AG04450 (cell line): ENCODE measurements around the gene CLCF1. TPM values are rescaled to one million over a fixed set of nuclear protein-coding genes. Genes with fewer than 3 reads are reported as not detected.
"Not testable (repeated sequence)": the region's sequence is repeated elsewhere in the genome, so short reads cannot be mapped to it uniquely, and the experiment has no call there.

Source experiments
- CTCF ChIA-PET: fragments of 300-600, 350-600 bp; formaldehyde crosslinking; extraction: SDS; loops from one replicate; lab custom pipeline; 2022; ENCODE audit warnings: antibody characterized with exemption, inconsistent platforms; lab: Charles Lee
- POLR2A ChIA-PET: fragments of 350-600 bp; formaldehyde crosslinking; extraction: SDS; loops from one replicate; lab custom pipeline; 2021; ENCODE audit warnings: antibody characterized with exemption, inconsistent platforms; lab: Yijun Ruan, JAX
- DNase-seq: peaks from one replicate; pipeline ENCODE4 v3.0.0-alpha.2; 2011; ENCODE audit warnings: low read depth, low spot score
- H3K27ac ChIP-seq: one replicate; pipeline ENCODE4 v1.5.1; 2012; ENCODE audit warnings: low read depth, low read length, control low read depth
- H3K27me3 ChIP-seq: one replicate; pipeline ENCODE4 v1.6.0; 2012; ENCODE audit warnings: low read length; ENCODE audit not compliant: control insufficient read depth, insufficient read depth
- H3K4me3 ChIP-seq: 2 replicates; pipeline ENCODE4 v1.5.1; 2011; ENCODE audit warnings: mild to moderate bottlenecking, low read depth, low read length, control low read depth
- H3K9me3 ChIP-seq: 2 replicates; pipeline ENCODE4 v1.5.1; 2012; ENCODE audit warnings: low read length; ENCODE audit not compliant: control insufficient read depth, insufficient read depth
- polyA plus RNA-seq: library from polyadenylated mRNA; depleted of rRNA; stranded (reverse); fragments of >200 nt; gene quantifications from 2 replicates; pipeline ENCODE4 v1.2.3, GENCODE V29; 2011
- TF ChIP-seq, protein P1 (sequence below): IDR thresholded peaks from 2 replicates; pipeline ENCODE4 v1.5.1; 2011; ENCODE audit warnings: low read depth, low read length, control low read depth, inconsistent platforms

CLCF1 gene
- polyA plus RNA-seq, 1 experiment: 11.4 TPM

DNA sequence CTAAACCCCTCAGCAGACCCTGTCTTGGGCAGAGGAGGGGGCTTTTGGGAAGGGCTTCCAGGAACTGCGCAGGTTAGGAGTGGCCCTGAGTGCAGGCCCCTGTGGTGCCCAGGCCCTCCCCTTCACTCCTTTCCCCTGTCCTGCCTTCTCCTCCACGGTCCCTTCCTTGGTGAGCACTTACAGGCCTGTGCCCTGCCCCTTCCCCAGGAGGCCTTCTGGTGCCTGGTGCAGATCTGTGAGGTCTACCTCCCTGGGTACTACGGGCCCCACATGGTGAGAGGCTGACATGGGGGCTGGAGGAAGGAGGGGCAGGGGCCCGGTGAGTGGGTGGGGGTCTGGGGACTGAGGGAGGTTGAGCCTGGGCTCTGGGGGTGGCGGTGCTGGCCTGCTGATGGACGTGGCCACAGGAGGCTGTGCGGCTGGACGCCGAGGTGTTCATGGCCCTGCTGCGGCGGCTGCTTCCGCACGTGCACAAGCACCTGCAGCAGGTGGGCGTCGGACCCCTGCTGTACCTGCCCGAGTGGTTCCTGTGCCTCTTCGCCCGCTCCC lies 33.1 kb upstream of the CLCF1 start:
- CTCF ChIA-PET: no interaction called here

DNA sequence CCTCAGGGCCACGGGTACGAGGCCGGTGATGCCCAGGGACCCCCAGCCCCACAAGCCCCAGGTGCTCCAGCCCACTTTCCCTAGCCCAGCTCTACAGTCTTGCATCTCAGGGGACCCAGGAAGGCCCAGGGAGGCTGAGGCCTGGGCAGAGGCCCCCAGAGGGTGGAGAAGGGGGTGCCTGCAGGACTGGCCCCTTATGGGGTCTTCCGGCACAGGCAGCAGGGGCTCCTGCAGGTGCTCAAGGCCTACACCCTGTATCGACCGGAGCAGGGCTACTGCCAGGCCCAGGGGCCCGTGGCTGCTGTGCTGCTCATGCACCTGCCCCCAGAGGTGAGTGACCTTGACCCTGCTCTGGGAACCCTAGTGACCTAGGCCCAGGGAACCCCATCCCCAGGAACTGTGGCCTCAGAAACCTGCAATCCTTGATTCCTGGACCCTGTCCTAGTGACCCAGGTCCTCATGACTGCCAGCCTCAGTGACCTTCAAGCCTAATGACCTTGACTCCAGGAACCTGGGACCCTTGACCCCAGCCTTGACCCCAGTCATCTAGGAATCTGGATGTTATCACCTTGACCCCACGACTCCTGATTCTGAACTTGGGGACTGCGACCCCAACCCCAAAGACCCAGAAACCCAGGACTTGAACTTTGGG lies 32.4 kb upstream of the CLCF1 start:
- TF ChIP-seq, protein P1, sequence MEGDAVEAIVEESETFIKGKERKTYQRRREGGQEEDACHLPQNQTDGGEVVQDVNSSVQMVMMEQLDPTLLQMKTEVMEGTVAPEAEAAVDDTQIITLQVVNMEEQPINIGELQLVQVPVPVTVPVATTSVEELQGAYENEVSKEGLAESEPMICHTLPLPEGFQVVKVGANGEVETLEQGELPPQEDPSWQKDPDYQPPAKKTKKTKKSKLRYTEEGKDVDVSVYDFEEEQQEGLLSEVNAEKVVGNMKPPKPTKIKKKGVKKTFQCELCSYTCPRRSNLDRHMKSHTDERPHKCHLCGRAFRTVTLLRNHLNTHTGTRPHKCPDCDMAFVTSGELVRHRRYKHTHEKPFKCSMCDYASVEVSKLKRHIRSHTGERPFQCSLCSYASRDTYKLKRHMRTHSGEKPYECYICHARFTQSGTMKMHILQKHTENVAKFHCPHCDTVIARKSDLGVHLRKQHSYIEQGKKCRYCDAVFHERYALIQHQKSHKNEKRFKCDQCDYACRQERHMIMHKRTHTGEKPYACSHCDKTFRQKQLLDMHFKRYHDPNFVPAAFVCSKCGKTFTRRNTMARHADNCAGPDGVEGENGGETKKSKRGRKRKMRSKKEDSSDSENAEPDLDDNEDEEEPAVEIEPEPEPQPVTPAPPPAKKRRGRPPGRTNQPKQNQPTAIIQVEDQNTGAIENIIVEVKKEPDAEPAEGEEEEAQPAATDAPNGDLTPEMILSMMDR: no peak
- H3K4me3 ChIP-seq: no peak overlapping the region
- peaks cover 3% of the 10 kb centered on the region; the same call in 1 of the 2 replicates for H3K9me3 ChIP-seq
- H3K27me3 ChIP-seq: peaks cover 20% of the 10 kb centered on the region
- H3K27ac ChIP-seq: no peak overlapping the region
- POLR2A ChIA-PET: no interaction called here
- no peak for DNase-seq
- CTCF ChIA-PET: no interaction called here

More for the DNA sequence above, 33.1 kb upstream of the CLCF1 start:
- DNase-seq: no peak
- POLR2A ChIA-PET: no interaction called here
- H3K27ac ChIP-seq: no peak overlapping the region
- H3K27me3 ChIP-seq: peaks cover 21% of the 10 kb centered on the region
- H3K9me3 ChIP-seq: no peaks in the 10 kb centered on the region; the same call in 1 of the 2 replicates
- H3K4me3 ChIP-seq: no peak overlapping the region
- TF ChIP-seq, protein P1: no peak

DNA sequence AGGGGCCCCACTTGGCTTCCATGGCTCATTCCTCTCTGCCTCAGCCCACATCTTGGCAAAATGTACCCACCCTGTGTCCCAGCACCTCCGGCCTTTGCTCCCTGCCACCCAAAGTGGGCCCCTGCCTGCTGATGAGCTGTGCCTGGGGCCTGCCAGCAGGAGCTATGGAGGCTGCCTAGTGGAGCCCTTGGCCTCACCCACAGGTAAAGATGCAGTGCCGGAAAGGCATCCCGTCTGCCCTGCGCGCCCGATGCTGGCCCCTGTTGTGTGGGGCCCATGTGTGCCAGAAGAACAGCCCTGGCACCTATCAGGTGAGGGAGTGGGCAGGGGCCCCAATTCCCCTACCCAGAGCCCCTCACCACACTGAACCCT lies 31.8 kb upstream of the CLCF1 start:
- Histone ChIP-seq H3K9me3 (peaks cover 3% of the 10 kb centered on the region; the same call in 1 of the 2 replicates), H3K4me3 (no peak overlapping the region), H3K27ac (no peak overlapping the region), H3K27me3 (peaks cover 14% of the 10 kb centered on the region)
- TF ChIP-seq, protein P1: no peak
- DNase-seq: no peak
- ChIA-PET CTCF (no interaction called here), POLR2A (interaction anchor here (1.2 kb wide), 1 partner anchor 15 kb away, joined by 3 read pairs; no protein-coding TSS in a partner anchor)

DNA sequence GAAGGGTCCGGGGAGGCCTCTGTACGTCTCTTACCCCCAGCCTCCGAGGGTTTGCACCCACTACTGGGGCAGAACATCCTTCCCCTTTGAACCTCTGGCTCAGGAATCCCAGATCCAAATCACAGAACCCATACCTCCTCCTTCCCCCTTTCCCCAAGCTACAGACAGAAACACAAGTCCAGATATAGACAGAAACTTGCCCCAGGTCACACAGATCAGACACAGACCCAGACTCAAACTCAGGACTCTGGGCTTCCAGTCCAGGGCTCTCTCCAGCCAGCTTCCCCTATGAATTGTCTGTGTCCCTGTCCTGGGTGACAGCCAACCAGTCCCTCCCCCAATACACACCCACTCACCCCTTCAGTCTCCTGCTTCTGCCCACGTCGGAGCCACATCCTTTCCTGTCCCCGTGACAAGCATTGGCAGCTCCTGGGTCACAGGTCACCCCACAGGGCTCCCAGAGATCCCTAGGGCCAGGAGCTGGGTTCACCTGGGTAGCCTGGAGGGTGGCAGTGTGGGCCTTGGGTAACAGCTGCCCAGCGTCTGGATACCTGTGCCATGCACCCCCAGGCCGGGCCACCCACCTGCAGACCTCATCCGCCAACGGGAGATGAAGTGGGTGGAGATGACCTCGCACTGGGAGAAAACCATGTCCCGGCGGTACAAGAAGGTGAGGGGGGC lies 31.3 kb upstream of the CLCF1 start:
- H3K27ac ChIP-seq: no peak overlapping the region
- TF ChIP-seq, protein P1: no peak
- POLR2A ChIA-PET: interaction anchor here (1.2 kb wide), 1 partner anchor 16 kb away, joined by 3 read pairs; no protein-coding TSS in a partner anchor
- H3K27me3 ChIP-seq: peaks cover 9% of the 10 kb centered on the region
- DNase-seq: no peak
- no peak overlapping the region for H3K4me3 ChIP-seq
- CTCF ChIA-PET: no interaction called here
- H3K9me3 ChIP-seq: peaks cover 3% of the 10 kb centered on the region; the same call in 1 of the 2 replicates

DNA sequence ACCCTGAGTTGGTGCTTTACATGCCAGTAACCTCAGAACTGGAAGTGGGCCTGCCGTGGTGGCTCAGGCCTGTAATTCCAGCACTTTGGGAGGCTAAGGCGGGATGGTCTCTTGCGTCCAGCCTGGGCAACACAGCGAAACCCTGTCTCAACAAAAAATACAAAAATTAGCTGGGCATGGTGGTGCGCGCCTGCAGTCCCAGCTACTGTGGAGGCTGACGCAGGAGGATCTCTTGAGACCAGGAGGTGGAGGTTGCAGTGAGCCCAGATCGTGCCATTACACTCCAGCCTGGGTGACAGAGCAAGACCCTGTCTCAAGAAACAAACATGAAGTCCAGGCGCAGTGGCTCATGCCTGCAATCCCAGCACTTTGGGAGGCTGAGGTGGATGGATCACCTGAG lies 29.7 kb upstream of the CLCF1 start:
- ChIA-PET POLR2A (interaction anchor here (0.7 kb wide), 1 partner anchor 36 kb away, joined by 5 read pairs; no protein-coding TSS in a partner anchor), CTCF (interaction anchor here (1.9 to 3.1 kb wide), 2 partner anchors 51 to 80 kb away, joined by 8 to 23 read pairs; partner anchors contain the start of genes AIP and POLD4)
- not testable (repeated sequence) for DNase-seq

DNA sequence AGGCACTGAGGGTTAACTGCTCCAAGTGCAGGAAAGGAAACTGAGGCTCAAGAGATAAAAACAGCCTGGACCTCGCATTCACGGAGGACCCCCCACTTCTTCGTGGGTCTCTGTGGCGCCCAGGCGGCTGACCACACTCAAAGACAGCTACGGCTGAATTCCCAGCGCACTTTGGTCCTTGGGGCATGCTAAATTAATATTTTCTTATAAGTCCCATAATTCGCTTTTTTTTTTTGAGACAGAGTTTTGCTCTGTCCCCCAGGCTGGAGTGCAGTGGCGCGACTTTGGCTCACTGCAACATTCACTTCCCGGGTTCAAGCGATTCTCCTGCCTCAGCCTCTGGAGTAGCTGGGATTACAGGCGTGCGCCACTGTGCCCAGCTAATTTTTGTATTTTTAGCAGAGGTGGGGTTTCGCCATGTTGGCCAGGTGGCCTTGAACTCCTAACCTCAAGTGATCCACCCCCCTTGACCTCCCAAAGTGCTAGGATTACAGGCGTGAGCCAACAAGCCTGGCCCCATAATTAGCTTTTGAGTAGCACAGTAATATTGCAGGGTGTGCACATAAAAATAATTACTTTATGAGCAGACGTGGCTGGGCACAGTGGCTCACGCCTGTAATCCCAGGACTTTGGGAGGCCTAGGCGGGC lies 28.9 kb upstream of the CLCF1 start:
- H3K9me3 ChIP-seq, H3K27me3 ChIP-seq, DNase-seq: not testable (repeated sequence)
- CTCF ChIA-PET: interaction anchor here (0.6 to 3.1 kb wide), 26 partner anchors 9 to 105 kb away, joined by 3 to 23 read pairs (median 6); partner anchors contain the start of genes AIP, CDK2AP2, POLD4 and RAD9A
- peak overlapping the region; percentile 82 for H3K27ac ChIP-seq
- POLR2A ChIA-PET: interaction anchor here (0.7 to 2.5 kb wide), 10 partner anchors 9 to 181 kb away, joined by 3 to 30 read pairs (median 6); partner anchors contain the start of genes GSTP1, POLD4, RAD9A and RPS6KB2
- H3K4me3 ChIP-seq: peak overlapping the region; percentile 56

More for the DNA sequence above, 29.7 kb upstream of the CLCF1 start:
- H3K27ac ChIP-seq, H3K27me3 ChIP-seq, H3K4me3 ChIP-seq, H3K9me3 ChIP-seq: not testable (repeated sequence)
